ENCODE data around the gene ABO. TPM values are rescaled to one million over a fixed set of nuclear protein-coding genes. Genes with fewer than 3 reads are reported as not detected.
"Not testable (repeated sequence)": the region's sequence is repeated elsewhere in the genome, so short reads cannot be mapped to it uniquely, and the experiment has no call there.

The ABO gene
- total RNA-seq, 6 experiments from 2014 or later: not detected

- no peaks in the 10 kb centered on the region for H3K9me3 Mint-ChIP-seq
- H3K27me3 Mint-ChIP-seq (ENCODE audit: insufficient read depth): peaks cover 37% of the 10 kb centered on the region
- H3K36me3 Mint-ChIP-seq (ENCODE audit: low read depth): no peaks in the 10 kb centered on the region
- no peak overlapping the region for H3K27ac Mint-ChIP-seq
- TF ChIP-seq, protein P1, sequence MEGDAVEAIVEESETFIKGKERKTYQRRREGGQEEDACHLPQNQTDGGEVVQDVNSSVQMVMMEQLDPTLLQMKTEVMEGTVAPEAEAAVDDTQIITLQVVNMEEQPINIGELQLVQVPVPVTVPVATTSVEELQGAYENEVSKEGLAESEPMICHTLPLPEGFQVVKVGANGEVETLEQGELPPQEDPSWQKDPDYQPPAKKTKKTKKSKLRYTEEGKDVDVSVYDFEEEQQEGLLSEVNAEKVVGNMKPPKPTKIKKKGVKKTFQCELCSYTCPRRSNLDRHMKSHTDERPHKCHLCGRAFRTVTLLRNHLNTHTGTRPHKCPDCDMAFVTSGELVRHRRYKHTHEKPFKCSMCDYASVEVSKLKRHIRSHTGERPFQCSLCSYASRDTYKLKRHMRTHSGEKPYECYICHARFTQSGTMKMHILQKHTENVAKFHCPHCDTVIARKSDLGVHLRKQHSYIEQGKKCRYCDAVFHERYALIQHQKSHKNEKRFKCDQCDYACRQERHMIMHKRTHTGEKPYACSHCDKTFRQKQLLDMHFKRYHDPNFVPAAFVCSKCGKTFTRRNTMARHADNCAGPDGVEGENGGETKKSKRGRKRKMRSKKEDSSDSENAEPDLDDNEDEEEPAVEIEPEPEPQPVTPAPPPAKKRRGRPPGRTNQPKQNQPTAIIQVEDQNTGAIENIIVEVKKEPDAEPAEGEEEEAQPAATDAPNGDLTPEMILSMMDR (IDR thresholded peaks at IDR 0.05): no peak
- no peak for DNase-seq
- no peaks in the 10 kb centered on the region for H3K4me1 Mint-ChIP-seq (ENCODE audit: low read depth)
- no peak overlapping the region for H3K4me3 Mint-ChIP-seq
Observed at GRCh38 chr9:133227242-133227860, 47.6 kb downstream of the ABO start.

DNA sequence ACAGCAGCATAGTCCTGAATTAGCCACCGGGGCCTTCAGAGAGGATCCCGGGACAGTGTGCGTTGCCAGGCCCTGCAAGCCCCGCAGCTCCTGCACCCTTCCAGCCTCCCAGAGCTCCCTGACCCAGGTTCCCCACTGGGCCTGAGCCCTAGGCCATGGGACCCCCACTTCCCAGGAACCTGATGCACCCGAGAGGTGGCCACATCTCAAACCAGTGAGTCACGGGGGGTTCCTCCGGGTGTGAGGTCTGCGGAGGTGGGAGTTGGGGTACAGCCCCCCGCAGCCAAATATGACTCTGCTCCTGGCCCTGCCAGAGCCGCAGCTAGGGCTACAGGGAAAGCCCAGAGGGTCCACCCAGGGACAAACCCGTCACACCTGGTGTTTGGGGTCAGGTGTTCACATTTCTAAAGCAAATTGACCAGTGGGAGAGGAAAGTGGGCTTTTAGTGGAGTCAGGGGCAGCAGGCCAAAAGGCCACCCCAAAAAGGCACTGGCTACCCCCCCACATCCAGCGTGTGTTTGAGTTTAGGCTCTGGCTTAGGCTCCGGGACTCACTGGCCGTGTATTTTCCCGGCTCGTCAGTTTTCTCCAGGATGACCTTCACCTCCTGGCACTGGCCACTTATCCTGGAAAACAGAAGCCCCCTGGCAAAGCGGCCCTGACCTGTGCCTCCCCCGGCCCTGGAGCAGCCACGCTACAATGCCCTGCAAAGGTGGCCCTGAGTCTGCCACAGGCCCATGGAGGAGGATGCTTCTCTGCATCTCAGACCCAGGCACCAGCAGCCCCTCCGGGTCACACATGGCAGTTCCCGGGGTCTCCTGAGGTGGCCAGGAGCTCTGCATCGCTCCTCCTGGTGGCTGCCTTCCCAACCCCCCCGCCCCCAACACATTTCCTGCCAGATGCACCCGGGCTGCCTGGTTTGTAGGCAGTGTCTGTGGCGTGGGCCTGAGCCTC is 48.5 kb downstream of the ABO start:
- H3K4me1 Mint-ChIP-seq (ENCODE audit: low read depth): no peaks in the 10 kb centered on the region

DNA sequence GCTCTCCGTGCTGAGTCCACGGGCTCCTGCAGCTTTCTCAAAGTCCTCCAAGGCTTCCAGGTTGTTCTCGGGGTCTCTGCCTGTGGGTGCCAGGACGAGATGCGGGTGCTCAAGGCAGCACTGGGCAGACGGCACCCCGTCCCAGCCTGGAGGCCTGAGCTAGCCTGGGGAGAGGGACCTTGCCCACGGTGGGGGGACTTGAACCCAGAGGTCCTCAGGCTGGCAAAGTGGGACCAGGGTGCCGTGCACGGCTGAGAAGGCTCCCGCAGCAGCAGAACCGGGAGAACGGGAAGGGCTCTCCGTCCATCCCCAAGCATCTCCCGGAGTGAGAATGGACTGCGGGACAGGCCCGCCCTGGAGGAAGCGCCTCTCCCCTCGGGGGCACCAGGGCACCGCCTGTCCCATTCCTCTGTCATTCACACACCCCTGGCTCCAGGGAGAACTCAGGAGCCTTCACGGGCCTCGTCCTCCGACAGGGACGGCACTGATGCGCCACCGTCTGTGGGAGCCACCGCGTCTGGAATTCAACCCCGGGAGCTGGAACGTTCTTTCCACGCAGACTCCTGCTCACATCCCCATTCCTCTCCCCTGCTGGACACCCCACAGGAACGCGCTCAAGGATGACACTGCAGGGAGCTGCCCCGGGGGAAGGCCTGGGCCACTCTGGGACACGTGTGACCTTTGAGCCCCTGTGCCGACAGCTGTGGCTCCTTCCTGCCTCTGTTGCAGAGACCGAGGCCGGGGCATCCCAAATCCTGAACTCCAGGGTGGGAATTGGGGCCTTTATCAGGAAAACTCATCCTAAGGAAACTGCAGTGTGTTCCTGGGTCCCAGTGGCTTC is 49.6 kb downstream of the ABO start:
- peaks cover 37% of the 10 kb centered on the region for H3K27me3 Mint-ChIP-seq (ENCODE audit: insufficient read depth)
- H3K4me3 Mint-ChIP-seq: no peak overlapping the region
- no peak for DNase-seq
- TF ChIP-seq, protein P1 (IDR thresholded peaks at IDR 0.05): no peak
- H3K36me3 Mint-ChIP-seq (ENCODE audit: low read depth): no peaks in the 10 kb centered on the region
- no peak overlapping the region for H3K27ac Mint-ChIP-seq
- H3K9me3 Mint-ChIP-seq: no peaks in the 10 kb centered on the region
- no peaks in the 10 kb centered on the region for H3K4me1 Mint-ChIP-seq (ENCODE audit: low read depth)

More for the DNA sequence above, 48.5 kb downstream of the ABO start:
- Mint-ChIP-seq H3K9me3 (no peaks in the 10 kb centered on the region), H3K36me3 (ENCODE audit: low read depth) (no peaks in the 10 kb centered on the region), H3K4me3 (no peak overlapping the region), H3K27me3 (ENCODE audit: insufficient read depth) (peaks cover 39% of the 10 kb centered on the region), H3K27ac (no peak overlapping the region)
- DNase-seq: no peak
- TF ChIP-seq, protein P1 (IDR thresholded peaks at IDR 0.05): no peak

DNA sequence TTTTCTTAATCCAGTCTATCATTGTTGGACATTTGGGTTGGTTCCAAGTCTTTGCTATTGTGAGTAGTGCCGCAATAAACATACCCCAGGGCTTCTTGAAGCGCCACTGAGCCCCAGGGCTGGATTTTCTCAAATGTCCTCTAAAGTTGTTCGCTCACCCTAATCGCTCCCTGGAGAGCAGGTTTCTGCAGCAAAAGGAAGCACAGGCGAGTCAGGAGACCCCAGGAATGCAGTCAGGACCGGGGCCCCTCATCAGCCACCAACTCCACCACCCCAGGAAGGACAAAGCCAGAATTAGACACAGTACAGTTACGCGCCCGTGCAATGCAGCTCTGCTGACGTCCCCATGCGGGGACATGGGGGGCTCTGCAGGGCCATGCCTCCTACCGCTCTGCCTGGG is 50.2 kb downstream of the ABO start:
- DNase-seq: no peak
- Mint-ChIP-seq H3K4me1 (ENCODE audit: low read depth) (no peaks in the 10 kb centered on the region), H3K9me3 (no peaks in the 10 kb centered on the region), H3K36me3 (ENCODE audit: low read depth) (no peaks in the 10 kb centered on the region), H3K27me3 (ENCODE audit: insufficient read depth) (peaks cover 39% of the 10 kb centered on the region), H3K27ac (no peak overlapping the region), H3K4me3 (no peak overlapping the region)
- TF ChIP-seq, protein P1 (IDR thresholded peaks at IDR 0.05): no peak

GRCh38 chr9:133223159-133223756 is 51.7 kb downstream of the ABO start:
- not testable (repeated sequence) for H3K4me1 Mint-ChIP-seq (ENCODE audit: low read depth); H3K36me3 Mint-ChIP-seq (ENCODE audit: low read depth); H3K27ac Mint-ChIP-seq; H3K4me3 Mint-ChIP-seq; H3K9me3 Mint-ChIP-seq; DNase-seq
- H3K27me3 Mint-ChIP-seq (ENCODE audit: insufficient read depth): peaks cover 46% of the 10 kb centered on the region

DNA sequence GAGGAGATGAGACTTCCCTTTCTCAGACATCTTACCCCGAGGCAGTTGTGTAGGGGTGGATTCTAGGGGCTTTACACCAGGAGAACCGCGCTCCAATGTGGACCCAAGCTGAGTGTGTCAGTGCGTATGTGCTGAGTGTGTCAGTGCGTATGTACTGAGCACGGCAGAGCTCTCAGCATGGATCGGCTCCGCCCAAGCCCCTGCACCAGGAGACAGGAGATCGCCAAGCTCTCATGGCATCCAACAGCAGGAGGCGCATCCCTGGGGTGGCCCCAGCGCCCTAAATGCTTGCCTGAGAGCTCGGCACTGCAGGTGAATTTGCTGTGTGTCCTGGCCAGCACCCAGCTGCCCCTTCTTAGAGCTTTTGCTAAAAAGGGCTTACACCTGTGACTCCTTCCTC is 53.0 kb downstream of the ABO start:
- not testable (repeated sequence) for H3K4me3 Mint-ChIP-seq; DNase-seq; H3K9me3 Mint-ChIP-seq; H3K4me1 Mint-ChIP-seq (ENCODE audit: low read depth); H3K27ac Mint-ChIP-seq; H3K36me3 Mint-ChIP-seq (ENCODE audit: low read depth)
- H3K27me3 Mint-ChIP-seq (ENCODE audit: insufficient read depth): peaks cover 53% of the 10 kb centered on the region

All from HFFc6 (cell line).